OCI-LY3 (cell line): Measurements from ENCODE around the gene GSDME.

Source experiments
- EZH2phosphoT487 ChIP-seq: fragments of 200-600 bp; shearing (Covaris generic); IDR thresholded peaks from 2 replicates; pipeline ENCODE4 v1.6.1; 2018; ENCODE audit warnings: antibody characterized with exemption, mixed run types, low read depth
- TF ChIP-seq, protein P1 (sequence below): fragments of 200-600, 300-600 bp; sonication (generic); IDR thresholded peaks from 2 replicates; pipeline ENCODE4 v1.5.1; 2014; ENCODE audit warnings: antibody characterized with exemption, low read length, low read depth

DNA sequence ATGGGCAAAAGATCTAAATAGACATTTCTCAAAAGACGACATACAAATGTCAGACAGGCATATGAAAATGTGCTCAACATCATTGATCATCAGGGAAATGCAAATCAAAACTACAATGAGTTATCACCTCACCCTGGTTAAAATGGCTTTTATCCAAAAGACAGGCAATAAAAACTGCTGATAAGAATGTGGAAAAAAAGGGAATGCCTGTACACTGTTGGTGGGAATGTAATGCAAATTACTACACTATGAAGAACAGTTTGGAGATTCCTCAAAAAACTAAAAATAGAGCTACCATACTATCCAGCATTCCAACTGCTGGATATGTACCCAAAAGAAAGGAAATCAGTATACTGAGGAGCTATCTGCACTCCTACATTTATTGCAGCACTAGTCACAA is 18.0 kb downstream of the GSDME start:
- TF ChIP-seq EZH2phosphoT487 = no peak
- TF ChIP-seq, protein P1, sequence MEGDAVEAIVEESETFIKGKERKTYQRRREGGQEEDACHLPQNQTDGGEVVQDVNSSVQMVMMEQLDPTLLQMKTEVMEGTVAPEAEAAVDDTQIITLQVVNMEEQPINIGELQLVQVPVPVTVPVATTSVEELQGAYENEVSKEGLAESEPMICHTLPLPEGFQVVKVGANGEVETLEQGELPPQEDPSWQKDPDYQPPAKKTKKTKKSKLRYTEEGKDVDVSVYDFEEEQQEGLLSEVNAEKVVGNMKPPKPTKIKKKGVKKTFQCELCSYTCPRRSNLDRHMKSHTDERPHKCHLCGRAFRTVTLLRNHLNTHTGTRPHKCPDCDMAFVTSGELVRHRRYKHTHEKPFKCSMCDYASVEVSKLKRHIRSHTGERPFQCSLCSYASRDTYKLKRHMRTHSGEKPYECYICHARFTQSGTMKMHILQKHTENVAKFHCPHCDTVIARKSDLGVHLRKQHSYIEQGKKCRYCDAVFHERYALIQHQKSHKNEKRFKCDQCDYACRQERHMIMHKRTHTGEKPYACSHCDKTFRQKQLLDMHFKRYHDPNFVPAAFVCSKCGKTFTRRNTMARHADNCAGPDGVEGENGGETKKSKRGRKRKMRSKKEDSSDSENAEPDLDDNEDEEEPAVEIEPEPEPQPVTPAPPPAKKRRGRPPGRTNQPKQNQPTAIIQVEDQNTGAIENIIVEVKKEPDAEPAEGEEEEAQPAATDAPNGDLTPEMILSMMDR = no peak
